ENCODE data around the gene C19orf67. TPM values are rescaled to one million over a fixed set of nuclear protein-coding genes. Genes with fewer than 3 reads are reported as not detected.

C19orf67 gene
- total and polyA plus RNA-seq, 2 donors (not counting 1 experiment from before 2014, with no cell fraction given): 1.2 TPM; not detected in 1

DNA sequence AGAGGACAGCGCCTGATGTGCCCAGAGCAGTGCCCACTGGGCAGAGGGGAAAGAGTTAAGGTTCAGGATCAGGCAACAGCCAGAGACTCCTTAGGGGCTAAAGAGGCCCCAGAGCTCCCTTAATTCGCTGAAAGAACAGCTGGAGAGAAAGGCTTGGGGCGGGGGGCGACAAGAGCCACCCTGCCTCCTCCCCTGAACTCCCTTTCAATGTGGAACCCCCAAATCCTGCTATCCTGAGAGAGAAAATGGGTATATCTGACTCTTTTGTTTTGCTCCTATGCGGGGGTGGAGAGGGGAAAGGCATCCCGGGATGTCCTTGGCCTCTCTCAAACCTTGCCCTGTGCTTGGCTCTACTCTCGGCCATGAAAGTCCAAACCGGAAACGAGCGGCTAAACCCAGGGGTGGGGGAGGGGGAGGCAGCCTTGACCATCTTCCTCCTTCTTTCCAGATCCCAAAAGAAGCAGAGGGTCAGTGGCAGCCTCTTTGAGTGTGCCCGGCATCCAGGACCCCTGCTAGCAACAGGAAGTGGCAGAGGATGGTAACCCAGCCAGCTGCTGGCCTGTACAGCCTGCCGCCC is 27.3 kb upstream of the C19orf67 start:
- no peak overlapping the region for H3K27ac Mint-ChIP-seq
- TF ChIP-seq, protein P1, sequence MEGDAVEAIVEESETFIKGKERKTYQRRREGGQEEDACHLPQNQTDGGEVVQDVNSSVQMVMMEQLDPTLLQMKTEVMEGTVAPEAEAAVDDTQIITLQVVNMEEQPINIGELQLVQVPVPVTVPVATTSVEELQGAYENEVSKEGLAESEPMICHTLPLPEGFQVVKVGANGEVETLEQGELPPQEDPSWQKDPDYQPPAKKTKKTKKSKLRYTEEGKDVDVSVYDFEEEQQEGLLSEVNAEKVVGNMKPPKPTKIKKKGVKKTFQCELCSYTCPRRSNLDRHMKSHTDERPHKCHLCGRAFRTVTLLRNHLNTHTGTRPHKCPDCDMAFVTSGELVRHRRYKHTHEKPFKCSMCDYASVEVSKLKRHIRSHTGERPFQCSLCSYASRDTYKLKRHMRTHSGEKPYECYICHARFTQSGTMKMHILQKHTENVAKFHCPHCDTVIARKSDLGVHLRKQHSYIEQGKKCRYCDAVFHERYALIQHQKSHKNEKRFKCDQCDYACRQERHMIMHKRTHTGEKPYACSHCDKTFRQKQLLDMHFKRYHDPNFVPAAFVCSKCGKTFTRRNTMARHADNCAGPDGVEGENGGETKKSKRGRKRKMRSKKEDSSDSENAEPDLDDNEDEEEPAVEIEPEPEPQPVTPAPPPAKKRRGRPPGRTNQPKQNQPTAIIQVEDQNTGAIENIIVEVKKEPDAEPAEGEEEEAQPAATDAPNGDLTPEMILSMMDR (IDR thresholded peaks at IDR 0.05): no peak
- no peak for TF ChIP-seq EZH2 (IDR thresholded peaks at IDR 0.05; ENCODE audit: borderline replicate concordance, insufficient read depth, low read depth, low read length, poor library complexity, severe bottlenecking)
- 88% methylated on average over 9 of the region's 12 CpGs for whole genome bisulfite sequencing (ENCODE audit: insufficient coverage)
- H3K27ac ChIP-seq (ENCODE audit: low read length in 2 of 2): no peak overlapping the region
- H3K36me3 ChIP-seq (replicated peaks in 1 of 2; ENCODE audit: control extremely low read depth in 1 of 2, control insufficient read depth in 1 of 2, extremely low read depth in 1 of 2, insufficient read depth in 2 of 2, low read length in 1 of 2): peaks cover 0 to 2% of the 10 kb centered on the region in 2 experiments
- POLR2A ChIA-PET: no interaction called here
- H3K4me3 ChIP-seq (ENCODE audit: control extremely low read depth in 1 of 5, extremely low read depth in 1 of 5, insufficient read depth in 1 of 5, low read depth in 2 of 5, low read length in 4 of 5): no peak overlapping the region
- peaks cover 62% of the 10 kb centered on the region for H3K79me2 ChIP-seq (ENCODE audit: control insufficient read depth, insufficient read depth, low read length)
- peaks cover 28 to 29% of the 10 kb centered on the region in 2 donors for H3K4me1 ChIP-seq (ENCODE audit: control insufficient read depth in 2 of 2, insufficient read depth in 2 of 2, low read length in 2 of 2)
- no peak overlapping the region for H3K4me2 ChIP-seq (replicated peaks; ENCODE audit: low read depth, low read length, poor library complexity, severe bottlenecking)
- ATAC-seq (ENCODE audit: low read depth): no peak
- no peaks in the 10 kb centered on the region for H3K9me3 ChIP-seq (ENCODE audit: control extremely low read depth in 1 of 3, control insufficient read depth in 2 of 3, insufficient read depth in 1 of 3, low read length in 2 of 3)
- H3K27me3 Mint-ChIP-seq: no peaks in the 10 kb centered on the region
- H3K4me1 Mint-ChIP-seq: peaks cover 31% of the 10 kb centered on the region
- H3K9ac ChIP-seq (ENCODE audit: low read length): no peak overlapping the region
- intact Hi-C loops (cut with micrococcal nuclease): no loop called here
- no peak for DNase-seq
- CTCF ChIA-PET: interaction anchor here (1.1 to 1.4 kb wide), 2 partner anchors 21 to 41 kb away, joined by 4 to 6 read pairs; no protein-coding TSS in a partner anchor
- H2AFZ ChIP-seq (ENCODE audit: insufficient read depth, low read depth, low read length, poor library complexity, severe bottlenecking): no peak overlapping the region
- H3K9me3 Mint-ChIP-seq (ENCODE audit: insufficient read depth): no peaks in the 10 kb centered on the region
- no peak overlapping the region for H3K4me3 Mint-ChIP-seq
- no peaks in the 10 kb centered on the region for H3K27me3 ChIP-seq (replicated peaks in 1 of 4; ENCODE audit: control extremely low read depth in 1 of 4, control insufficient read depth in 3 of 4, insufficient read depth in 4 of 4, low read length in 3 of 4)
- peaks cover 58% of the 10 kb centered on the region for H4K20me1 ChIP-seq (ENCODE audit: control insufficient read depth, insufficient read depth, low read length, poor library complexity, severe bottlenecking)

DNA sequence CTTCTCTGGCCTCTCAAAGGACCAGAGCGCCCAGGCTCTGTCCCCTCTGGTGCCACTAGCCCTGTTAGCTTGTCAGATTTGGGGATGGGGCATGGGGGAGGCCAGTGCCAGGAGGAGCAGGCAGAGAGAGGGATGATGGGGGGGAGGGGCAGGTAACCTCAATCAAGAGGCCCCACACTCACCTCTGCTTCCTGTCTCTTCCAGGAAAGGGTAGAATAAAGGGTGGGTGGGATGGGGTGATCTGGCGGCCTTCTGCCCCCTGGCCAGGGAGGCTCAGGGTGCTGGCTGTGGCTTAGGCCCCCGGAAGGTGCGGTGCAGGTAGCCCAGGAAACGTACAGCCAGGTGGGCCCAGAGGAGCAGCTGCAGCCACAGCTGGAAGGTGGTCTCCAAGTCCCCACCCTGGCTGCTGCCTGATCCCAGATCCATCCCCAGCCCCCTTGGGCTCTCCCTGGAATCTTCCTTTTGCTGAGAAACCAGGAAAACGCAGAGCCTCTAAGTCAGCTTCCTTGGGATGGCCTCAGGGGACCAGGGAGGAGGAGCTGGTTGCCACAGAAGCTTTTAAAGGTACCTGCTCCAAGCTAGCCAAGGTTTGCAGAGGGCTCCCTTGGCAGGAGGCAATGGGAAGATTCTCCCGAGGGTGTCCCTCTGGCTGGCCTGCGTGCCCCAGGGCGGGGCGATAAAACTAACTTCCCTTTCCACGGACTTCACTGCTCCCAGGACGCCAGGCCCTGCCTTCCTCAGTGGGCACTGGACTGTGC is 26.6 kb upstream of the C19orf67 start:
- Histone ChIP-seq H3K27me3 (replicated peaks in 1 of 4; ENCODE audit: control extremely low read depth in 1 of 4, control insufficient read depth in 3 of 4, insufficient read depth in 4 of 4, low read length in 3 of 4) (no peaks in the 10 kb centered on the region), H3K4me1 (ENCODE audit: control insufficient read depth in 2 of 2, insufficient read depth in 2 of 2, low read length in 2 of 2) (peaks cover 28 to 29% of the 10 kb centered on the region in 2 donors), H3K79me2 (ENCODE audit: control insufficient read depth, insufficient read depth, low read length) (peaks cover 61% of the 10 kb centered on the region), H4K20me1 (ENCODE audit: control insufficient read depth, insufficient read depth, low read length, poor library complexity, severe bottlenecking) (peaks cover 58% of the 10 kb centered on the region), H3K36me3 (replicated peaks in 1 of 2; ENCODE audit: control extremely low read depth in 1 of 2, control insufficient read depth in 1 of 2, extremely low read depth in 1 of 2, insufficient read depth in 2 of 2, low read length in 1 of 2) (peaks cover 0 to 2% of the 10 kb centered on the region in 2 experiments), H2AFZ (ENCODE audit: insufficient read depth, low read depth, low read length, poor library complexity, severe bottlenecking) (no peak overlapping the region), H3K4me2 (replicated peaks; ENCODE audit: low read depth, low read length, poor library complexity, severe bottlenecking) (no peak overlapping the region), H3K27ac (ENCODE audit: low read length in 2 of 2) (no peak overlapping the region), H3K9ac (ENCODE audit: low read length) (no peak overlapping the region), H3K4me3 (ENCODE audit: control extremely low read depth in 1 of 5, extremely low read depth in 1 of 5, insufficient read depth in 1 of 5, low read depth in 2 of 5, low read length in 4 of 5) (no peak overlapping the region), H3K9me3 (ENCODE audit: control extremely low read depth in 1 of 3, control insufficient read depth in 2 of 3, insufficient read depth in 1 of 3, low read length in 2 of 3) (no peaks in the 10 kb centered on the region)
- intact Hi-C loops (cut with micrococcal nuclease): no loop called here
- ChIA-PET CTCF (no interaction called here), POLR2A (no interaction called here)
- Mint-ChIP-seq H3K27me3 (no peaks in the 10 kb centered on the region), H3K4me1 (peaks cover 28% of the 10 kb centered on the region), H3K4me3 (no peak overlapping the region), H3K9me3 (ENCODE audit: insufficient read depth) (no peaks in the 10 kb centered on the region), H3K27ac (no peak overlapping the region)
- WGBS (ENCODE audit: insufficient coverage): 92% methylated on average over 12 of the region's 12 CpGs
- ATAC-seq (ENCODE audit: low read depth) (no peak), DNase-seq (no peak)
- no peak for TF ChIP-seq EZH2 (IDR thresholded peaks at IDR 0.05; ENCODE audit: borderline replicate concordance, insufficient read depth, low read depth, low read length, poor library complexity, severe bottlenecking)
- TF ChIP-seq, protein P1 (IDR thresholded peaks at IDR 0.05): no peak

All from B cell (primary cell).